SK-N-SH treated with all-trans-retinoic acid at 6 μM for 48 hours (cell line): Measurements from ENCODE around the gene TMEM165.

Experiments used
- ATAC-seq: fragments of 200-7000 bp; cut with Tn5 transposase; 3 replicates; pipeline ENCODE4 v1.9.1; 2020; ENCODE audit warnings: mild to moderate bottlenecking, moderate library complexity
- ARNTL ChIP-seq: fragments of 450-650 bp; formaldehyde crosslinking; IDR thresholded peaks from 2 replicates; pipeline ENCODE4 v1.5.0; 2020; ENCODE audit warnings: low read depth, mild to moderate bottlenecking, moderate library complexity, borderline replicate concordance
- BACH2 ChIP-seq: fragments of 250-450 bp; sonication (Bioruptor Pico); IDR thresholded peaks from 2 replicates; pipeline ENCODE4 v1.9.0; 2021; ENCODE audit warnings: mild to moderate bottlenecking, borderline replicate concordance
- CREB5 ChIP-seq: fragments of 250-450 bp; sonication (Bioruptor Pico); IDR thresholded peaks from 2 replicates; pipeline ENCODE4 v1.5.1; 2020; ENCODE audit warnings: low read depth, mild to moderate bottlenecking, moderate library complexity
- CSDC2 ChIP-seq: fragments of 250-450 bp; sonication (Bioruptor Pico); IDR thresholded peaks from 2 replicates; pipeline ENCODE4 v1.5.0; 2020; ENCODE audit warnings: mild to moderate bottlenecking, moderate library complexity
- CSRNP3 ChIP-seq: fragments of 250-450 bp; sonication (Bioruptor Pico); IDR thresholded peaks from 2 replicates; pipeline ENCODE4 v1.5.1; 2021; ENCODE audit warnings: mild to moderate bottlenecking, moderate library complexity
- ESRRG ChIP-seq: fragments of 250-450 bp; sonication (Bioruptor Pico); IDR thresholded peaks from 2 replicates; pipeline ENCODE4 v1.6.1; 2021; ENCODE audit warnings: mild to moderate bottlenecking
- GLIS3 ChIP-seq: fragments of 250-450 bp; sonication (Bioruptor Pico); IDR thresholded peaks from 2 replicates; pipeline ENCODE4 v1.5.0; 2020; ENCODE audit warnings: mild to moderate bottlenecking, moderate library complexity
- OSR1 ChIP-seq: fragments of 250-450 bp; sonication (Bioruptor Pico); IDR thresholded peaks from 2 replicates; pipeline ENCODE4 v1.8.0; 2022; ENCODE audit warnings: moderate library complexity, mild to moderate bottlenecking, inconsistent platforms
- PATZ1 ChIP-seq: fragments of 250-450 bp; sonication (Bioruptor Pico); IDR thresholded peaks from 2 replicates; pipeline ENCODE4 v1.8.0; 2020; ENCODE audit warnings: mild to moderate bottlenecking, moderate library complexity, borderline replicate concordance
- POU6F1 ChIP-seq: fragments of 250-450 bp; sonication (Bioruptor Pico); IDR thresholded peaks from 2 replicates; pipeline ENCODE4 v1.8.0; 2021; ENCODE audit warnings: low read depth, mild to moderate bottlenecking, moderate library complexity, borderline replicate concordance
- PPARA ChIP-seq: fragments of 250-450 bp; sonication (Bioruptor Pico); IDR thresholded peaks from 2 replicates; pipeline ENCODE4 v1.5.0; 2020; ENCODE audit warnings: mild to moderate bottlenecking, borderline replicate concordance
- RARB ChIP-seq: fragments of 250-450 bp; sonication (Bioruptor Pico); IDR thresholded peaks from 2 replicates; pipeline ENCODE4 v1.8.0; 2021; ENCODE audit warnings: mild to moderate bottlenecking, moderate library complexity
- SNAI2 ChIP-seq: fragments of 250-450 bp; sonication (Bioruptor Pico); IDR thresholded peaks from 2 replicates; pipeline ENCODE4 v1.5.0; 2020; ENCODE audit warnings: mild to moderate bottlenecking, moderate library complexity
- TCF4 ChIP-seq: fragments of 250-450 bp; sonication (Bioruptor Pico); IDR thresholded peaks from 2 replicates; pipeline ENCODE4 v1.8.0; 2021; ENCODE audit warnings: mild to moderate bottlenecking, moderate library complexity, borderline replicate concordance
- TOX ChIP-seq: fragments of 250-450 bp; sonication (Bioruptor Pico); IDR thresholded peaks from 2 replicates; pipeline ENCODE4 v1.8.0; 2021; ENCODE audit warnings: mild to moderate bottlenecking, moderate library complexity, borderline replicate concordance
- TSHZ2 ChIP-seq: fragments of 250-450 bp; sonication (Bioruptor Pico); IDR thresholded peaks from 2 replicates; pipeline ENCODE4 v1.5.0; 2020; ENCODE audit warnings: mild to moderate bottlenecking, moderate library complexity
- ZFP3 ChIP-seq: fragments of 250-450 bp; sonication (Bioruptor Pico); IDR thresholded peaks from 2 replicates; pipeline ENCODE4 v1.5.0; 2020; ENCODE audit warnings: mild to moderate bottlenecking, moderate library complexity
- ZFP30 ChIP-seq: fragments of 450-650 bp; formaldehyde crosslinking; IDR thresholded peaks from 2 replicates; pipeline ENCODE4 v1.5.0; 2022; ENCODE audit warnings: mild to moderate bottlenecking, moderate library complexity
- ZNF8 ChIP-seq: fragments of 450-650 bp; formaldehyde crosslinking; IDR thresholded peaks from 2 replicates; pipeline ENCODE4 v1.5.0; 2020; ENCODE audit warnings: mild to moderate bottlenecking, moderate library complexity

Gene TMEM165

GRCh38 chr4:55416176-55416575 is 20.4 kb downstream of the TMEM165 start:
- no peak for ATAC-seq

GRCh38 chr4:55424791-55425190 is 29.0 kb downstream of the TMEM165 start:
- TF ChIP-seq ZFP30, result no peak
- TF ChIP-seq SNAI2 (CRISPR knock-in tag), result no peak
- TF ChIP-seq TCF4, result no peak
- peak; percentile 35; the same call in 2 of the 3 replicates for ATAC-seq

More at GRCh38 chr4:55416176-55416575, 20.4 kb downstream of the TMEM165 start:
- TF ChIP-seq ESRRG (CRISPR knock-in tag) (no peak), PPARA (no peak), SNAI2 (CRISPR knock-in tag) (no peak), TOX (no peak), CSRNP3 (CRISPR knock-in tag) (no peak), PATZ1 (CRISPR knock-in tag) (no peak), ARNTL (CRISPR knock-in tag) (no peak), BACH2 (CRISPR knock-in tag) (no peak), ZFP30 (no peak), CSDC2 (no peak), TCF4 (no peak)

GRCh38 chr4:55431710-55432336 is 36.1 kb downstream of the TMEM165 start:
- no peak for ATAC-seq
- no peak for TF ChIP-seq RARB (CRISPR knock-in tag)
- TF ChIP-seq ZFP3 (CRISPR knock-in tag), result no peak
- TF ChIP-seq PATZ1 (CRISPR knock-in tag), result no peak

- peak; percentile 78 for ATAC-seq
- TF ChIP-seq ZNF8, result no peak
- no peak for TF ChIP-seq GLIS3 (CRISPR knock-in tag)
- TF ChIP-seq TSHZ2 (CRISPR knock-in tag), result no peak
- no peak for TF ChIP-seq POU6F1 (CRISPR knock-in tag)
- no peak for TF ChIP-seq ZFP3 (CRISPR knock-in tag)
- TF ChIP-seq TCF4, result no peak
- no peak for TF ChIP-seq SNAI2 (CRISPR knock-in tag)
- TF ChIP-seq CSDC2, result no peak
- no peak for TF ChIP-seq TOX
- no peak for TF ChIP-seq OSR1
- TF ChIP-seq CREB5 (CRISPR knock-in tag), result no peak
- TF ChIP-seq BACH2 (CRISPR knock-in tag), result no peak
- no peak for TF ChIP-seq ZFP30
Measured at GRCh38 chr4:55435141-55435841, 39.5 kb downstream of the TMEM165 start.
